CD1c-positive myeloid dendritic cell (primary cell): Measurements from ENCODE around the gene CHN2.
A peak's percentile ranks its signal among the peaks of the same experiment; 100 is the strongest.

Source experiments
- DNase-seq: peaks from one replicate; pipeline ENCODE4 v3.0.0-alpha.2; 2016; ENCODE audit errors: extremely low spot score

Gene CHN2

DNA sequence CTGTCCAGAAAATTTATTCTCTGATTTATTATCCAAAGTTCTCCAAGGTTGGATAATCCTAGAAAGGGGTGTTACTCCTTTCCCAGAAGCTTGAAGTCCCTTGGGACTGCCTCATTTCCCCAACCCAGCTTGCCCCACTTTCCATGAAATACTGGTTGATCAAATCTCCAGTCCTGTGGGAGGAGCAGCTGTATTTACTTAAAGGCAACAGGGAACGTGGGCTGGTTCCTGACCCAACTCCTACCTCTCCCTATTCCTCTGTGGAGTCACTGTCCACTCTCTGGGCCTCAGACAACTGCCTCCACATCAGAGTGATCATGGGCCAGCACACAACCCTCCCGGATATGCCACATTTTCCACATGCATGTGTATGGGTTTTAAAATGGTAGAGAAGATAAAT, 202.8 kb downstream of the CHN2 start:
- DNase-seq: no peak

DNA sequence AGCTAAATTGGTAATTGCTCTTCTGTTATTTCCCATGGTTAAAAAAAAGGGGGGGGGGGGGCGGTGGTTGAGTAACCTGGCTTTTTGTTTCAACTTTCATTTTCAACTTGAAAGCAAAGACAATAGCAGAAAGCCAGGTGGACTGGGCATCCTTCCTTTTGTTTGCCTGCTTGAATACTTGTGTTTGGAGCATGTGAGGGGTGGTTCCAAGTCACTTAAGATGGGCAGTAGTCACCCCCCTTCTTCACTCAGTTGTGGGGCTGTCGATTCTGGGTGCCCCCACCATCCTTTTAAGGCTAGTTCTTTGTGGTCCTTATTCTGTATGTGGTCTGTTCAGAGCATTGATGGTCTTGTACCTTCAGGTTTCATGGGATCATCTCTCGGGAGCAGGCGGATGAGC, 203.4 kb downstream of the CHN2 start:
- DNase-seq: no peak

- no peak for DNase-seq
These were observed 205.9 kb downstream of the CHN2 start for GRCh38 chr7:29400437-29400836.

DNA sequence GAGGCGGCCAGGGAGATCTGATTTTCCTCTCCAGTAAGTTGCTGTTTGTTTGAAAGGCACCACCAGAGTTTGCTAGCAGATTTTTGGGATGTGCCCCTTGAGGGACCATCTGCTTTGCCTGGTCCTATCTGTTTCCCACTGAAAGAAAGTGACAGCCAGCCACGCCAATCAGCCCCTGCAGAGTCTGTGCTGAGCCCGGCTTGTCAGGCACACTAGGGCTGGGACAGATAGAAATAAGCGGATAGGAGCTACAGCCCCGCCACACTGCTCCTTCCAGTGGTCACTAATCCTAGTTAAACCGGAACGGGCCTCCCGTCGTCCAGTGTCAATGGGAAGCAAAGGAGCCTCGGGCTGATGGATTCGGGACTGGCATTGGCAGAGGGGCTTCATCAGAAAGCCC, 207.2 kb downstream of the CHN2 start:
- DNase-seq: no peak

GRCh38 chr7:29405891-29406290, 211.3 kb downstream of the CHN2 start:
- DNase-seq: no peak

- no peak for DNase-seq
These were observed 211.8 kb downstream of the CHN2 start for GRCh38 chr7:29406366-29406765.

DNA sequence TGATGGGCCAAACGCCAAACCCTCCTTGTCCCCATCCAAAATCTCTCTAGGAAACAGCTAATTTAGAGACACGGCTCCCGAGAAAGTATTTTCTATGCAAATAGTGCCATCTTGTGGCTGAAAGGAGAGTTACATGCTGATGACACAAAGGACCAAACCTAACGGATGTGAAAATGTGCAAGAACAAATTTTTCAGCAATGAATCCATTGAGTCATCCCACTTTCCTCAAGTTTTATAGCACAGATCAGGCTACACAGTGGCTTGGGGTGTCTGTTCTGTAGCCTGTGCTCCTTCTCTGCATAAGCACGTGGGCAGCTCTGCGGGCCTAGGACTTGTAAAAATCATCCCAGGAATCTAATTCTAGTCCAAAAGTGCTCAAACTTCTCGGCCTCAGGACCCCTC, 214.3 kb downstream of the CHN2 start:
- peak; percentile 80 for DNase-seq

- DNase-seq: no peak
These were observed 216.4 kb downstream of the CHN2 start for GRCh38 chr7:29410996-29411395.

DNA sequence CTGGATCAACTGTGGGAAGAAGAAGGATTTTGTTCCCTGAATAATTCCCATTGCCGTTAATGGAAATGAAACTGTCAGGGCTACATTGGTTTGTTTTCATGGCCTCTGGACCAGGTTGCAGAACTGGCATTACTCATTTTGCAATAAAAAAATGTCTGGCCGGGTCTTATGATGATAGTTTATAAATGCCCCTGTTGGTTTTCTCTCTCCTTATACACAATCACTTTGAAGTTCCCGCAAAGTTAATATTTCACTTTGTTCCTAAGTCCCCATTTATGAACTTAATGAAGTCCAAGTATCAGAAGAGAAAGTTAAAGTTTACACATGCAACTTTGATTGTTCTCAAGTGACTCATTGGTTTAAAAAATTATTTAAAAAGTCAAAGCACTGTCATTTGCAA, 218.3 kb downstream of the CHN2 start:
- no peak for DNase-seq

- no peak for DNase-seq
These were observed 219.1 kb downstream of the CHN2 start for GRCh38 chr7:29413626-29414136.

- DNase-seq: no peak
These were observed 219.6 kb downstream of the CHN2 start for GRCh38 chr7:29414216-29414615.

DNA sequence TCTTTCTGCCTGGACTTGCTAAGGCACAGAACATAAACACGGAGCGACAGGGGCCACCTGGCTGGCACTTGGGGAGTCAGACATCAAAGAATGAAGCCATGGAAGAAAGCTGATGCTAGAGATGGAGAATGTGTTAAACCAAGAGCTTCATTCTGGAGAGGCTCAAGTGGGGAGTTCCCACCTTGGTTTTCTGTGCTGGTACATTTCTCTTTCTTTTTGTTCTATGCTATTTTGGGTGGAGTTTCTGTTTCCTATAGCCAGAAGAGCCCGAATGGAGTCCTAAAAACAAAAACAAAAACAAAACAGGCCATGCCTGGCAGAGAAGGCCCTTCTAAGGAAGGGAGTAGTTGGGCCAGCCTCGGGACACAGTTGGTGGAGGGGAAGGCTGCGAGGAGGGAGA, 220.6 kb downstream of the CHN2 start:
- no peak for DNase-seq

DNA sequence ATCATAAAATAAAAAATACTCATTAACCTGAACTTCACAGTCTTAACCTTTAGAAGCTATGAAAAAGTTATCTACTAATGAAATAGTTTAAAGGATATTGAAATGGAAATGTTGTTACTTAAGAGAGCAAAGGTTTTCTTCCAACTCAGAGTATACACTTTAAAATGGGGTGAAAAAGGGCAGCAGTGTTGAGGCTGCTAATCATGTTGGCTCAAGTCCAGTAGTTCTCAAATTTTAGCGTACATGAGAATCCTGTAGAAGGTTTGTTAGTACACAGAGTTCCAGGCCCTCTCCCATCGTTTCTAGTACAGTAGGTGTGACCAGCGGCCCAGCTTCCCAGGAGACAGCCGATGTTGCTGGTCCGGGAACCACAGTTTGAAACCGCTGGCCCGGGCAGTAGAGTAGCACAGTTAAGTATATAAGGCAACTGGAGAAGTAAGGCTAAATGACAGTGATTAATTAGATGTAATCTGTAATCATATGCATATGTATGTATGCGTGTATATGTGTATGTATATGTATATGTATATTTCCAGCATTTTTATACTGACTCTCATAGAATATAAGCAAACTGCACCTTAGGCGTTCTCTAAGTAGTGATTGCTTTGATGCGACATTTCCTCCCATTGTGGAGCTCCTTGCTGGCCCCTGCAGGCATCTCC, 221.8 kb downstream of the CHN2 start:
- DNase-seq: no peak

DNA sequence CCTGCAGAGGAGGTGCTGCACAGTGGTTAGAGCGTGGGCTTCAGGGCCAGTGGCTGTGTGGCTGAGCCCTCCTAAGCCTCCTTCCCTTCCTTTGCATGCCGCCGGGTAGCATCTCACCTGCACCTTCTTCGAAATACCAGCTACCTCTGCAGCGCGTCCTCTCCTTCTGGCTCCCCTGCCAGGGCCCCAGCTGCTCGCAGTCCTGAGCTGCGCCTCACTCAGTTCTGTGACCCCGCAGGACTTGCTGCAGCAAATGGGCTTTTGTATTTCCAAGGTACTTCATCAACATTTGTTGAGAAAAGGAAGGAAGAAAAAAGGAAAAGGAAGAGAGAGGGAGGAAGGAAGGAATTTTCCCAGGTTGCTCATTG, 222.3 kb downstream of the CHN2 start:
- DNase-seq: no peak

GRCh38 chr7:29418056-29418455, 223.5 kb downstream of the CHN2 start:
- no peak for DNase-seq

DNA sequence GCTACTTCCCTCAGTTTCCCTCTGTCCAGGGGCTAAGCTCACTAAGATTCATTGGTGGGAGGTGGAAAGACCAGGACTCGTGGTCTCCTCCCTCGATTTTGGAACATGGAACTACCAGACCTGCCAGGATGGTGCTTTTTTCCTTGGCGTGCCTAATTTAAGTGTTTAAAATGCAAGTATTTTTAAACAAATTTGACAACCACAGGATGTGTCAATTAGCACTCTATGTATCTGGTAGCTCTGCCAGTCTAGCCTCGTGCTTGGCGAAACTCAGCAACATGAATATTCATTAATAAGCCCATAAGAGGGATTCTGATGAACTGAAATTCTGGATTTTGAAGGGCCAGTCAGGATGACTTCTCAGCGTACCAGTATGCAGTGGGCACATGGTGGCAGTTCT, 224.1 kb downstream of the CHN2 start:
- no peak for DNase-seq

DNA sequence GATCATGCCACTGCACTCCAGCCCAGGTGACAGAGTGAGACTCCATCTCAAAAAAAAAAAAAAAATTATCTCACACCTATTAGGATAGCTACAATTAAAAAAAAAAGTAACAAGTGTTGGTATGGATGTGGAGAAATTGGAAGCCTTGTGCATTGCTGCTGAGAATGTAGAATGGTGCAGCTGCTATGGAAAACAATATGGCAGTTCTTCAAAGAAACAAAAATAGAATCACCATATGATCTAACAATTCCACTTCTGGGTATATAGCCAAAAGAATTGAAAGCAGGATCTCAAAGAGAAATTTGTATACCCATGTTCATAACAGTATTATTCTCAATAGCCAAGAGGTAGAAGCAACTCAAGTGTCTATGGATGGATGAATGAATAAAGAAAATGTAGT, 225.4 kb downstream of the CHN2 start:
- no peak for DNase-seq

DNA sequence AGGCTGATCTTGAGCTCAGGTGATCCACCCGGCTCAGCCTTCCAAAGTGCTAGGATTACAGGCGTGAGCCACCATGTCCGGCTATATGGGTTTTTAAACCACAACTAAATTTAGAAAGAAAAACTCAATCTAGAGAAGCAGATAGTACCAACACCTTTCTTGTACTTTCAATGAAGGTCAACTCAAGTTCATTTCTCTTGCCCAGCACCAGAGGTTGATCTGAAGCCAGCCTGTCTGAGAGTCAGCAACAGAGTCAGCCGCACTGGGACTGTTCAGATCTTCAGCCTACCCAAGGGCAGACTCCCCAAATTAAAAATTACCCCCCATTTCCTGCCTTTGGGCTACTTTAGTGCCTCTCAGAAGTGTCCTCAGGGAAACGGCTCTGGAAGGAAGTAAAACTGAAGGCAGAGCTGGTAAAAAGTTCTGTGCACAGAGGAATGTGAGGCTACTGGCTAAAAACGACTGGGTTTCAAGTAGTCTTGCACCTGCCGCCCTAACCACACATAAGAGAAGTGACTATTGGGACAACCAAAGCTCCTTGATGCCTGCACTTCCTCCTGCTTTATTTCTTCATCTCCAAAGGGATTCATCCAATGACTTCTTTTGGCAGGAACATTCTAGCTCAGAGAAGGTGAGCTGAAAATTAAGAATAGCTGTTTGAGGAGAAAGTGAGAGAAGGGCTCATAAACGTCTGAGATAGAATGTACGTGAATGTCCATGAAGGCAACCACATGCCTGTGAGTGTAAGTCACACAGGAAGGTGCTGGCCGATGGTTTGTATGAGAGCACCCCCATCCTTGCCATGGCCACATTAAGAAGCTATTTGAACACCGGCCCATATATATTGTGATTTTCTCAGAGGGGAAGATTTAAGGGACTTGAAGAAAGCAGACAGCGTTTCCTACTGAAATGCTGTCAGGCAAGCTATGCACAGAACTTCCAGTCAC, 226.7 kb downstream of the CHN2 start:
- no peak for DNase-seq

GRCh38 chr7:29422829-29423228, 228.3 kb downstream of the CHN2 start:
- no peak for DNase-seq

DNA sequence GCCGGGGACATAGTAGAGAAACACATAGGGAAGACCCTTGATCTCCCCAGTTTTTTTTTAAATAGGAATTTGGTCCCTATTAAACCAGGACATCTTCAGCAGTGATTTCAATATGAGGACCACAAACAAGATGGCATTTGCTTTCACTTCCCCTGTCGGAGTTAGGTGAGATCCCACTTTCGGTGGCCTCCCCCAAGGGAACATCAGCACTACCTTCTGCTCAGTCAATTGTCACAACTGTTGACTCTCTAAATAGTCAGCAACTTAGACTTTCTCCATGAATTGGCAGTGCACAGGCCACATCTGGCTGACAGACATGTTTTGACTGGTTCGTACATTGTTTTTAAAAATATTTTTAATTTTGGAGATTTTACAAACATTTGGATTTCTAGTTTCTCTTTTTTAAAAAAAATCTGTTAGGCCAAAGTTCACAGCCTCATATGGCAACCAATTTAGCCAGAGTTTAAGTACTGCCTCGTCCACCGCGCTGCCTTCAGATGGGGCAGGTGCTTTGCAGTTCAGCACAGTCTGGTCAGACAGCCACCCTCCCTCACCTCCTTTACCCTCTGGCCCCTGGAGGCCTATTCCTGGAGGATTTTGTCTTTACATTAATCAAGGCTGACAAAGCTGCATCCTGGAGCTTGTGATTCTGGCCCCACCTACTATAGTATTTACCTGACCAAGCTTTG, 229.9 kb downstream of the CHN2 start:
- no peak for DNase-seq

DNA sequence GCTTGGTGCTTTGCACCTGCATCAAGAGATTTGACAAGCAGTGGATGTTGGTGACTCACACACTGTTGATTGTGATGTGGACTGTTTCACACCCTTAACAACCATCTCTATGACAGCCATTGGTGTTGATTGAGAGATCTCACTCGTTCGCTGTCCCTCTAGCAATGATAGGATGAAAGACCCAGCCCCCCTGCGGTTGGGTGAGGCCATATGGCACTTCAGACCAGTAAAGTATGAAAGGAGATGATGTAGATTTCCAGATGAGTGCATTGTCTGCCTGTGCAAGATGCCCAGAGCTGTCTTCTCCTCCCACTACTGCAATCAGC, 230.4 kb downstream of the CHN2 start:
- no peak for DNase-seq

DNA sequence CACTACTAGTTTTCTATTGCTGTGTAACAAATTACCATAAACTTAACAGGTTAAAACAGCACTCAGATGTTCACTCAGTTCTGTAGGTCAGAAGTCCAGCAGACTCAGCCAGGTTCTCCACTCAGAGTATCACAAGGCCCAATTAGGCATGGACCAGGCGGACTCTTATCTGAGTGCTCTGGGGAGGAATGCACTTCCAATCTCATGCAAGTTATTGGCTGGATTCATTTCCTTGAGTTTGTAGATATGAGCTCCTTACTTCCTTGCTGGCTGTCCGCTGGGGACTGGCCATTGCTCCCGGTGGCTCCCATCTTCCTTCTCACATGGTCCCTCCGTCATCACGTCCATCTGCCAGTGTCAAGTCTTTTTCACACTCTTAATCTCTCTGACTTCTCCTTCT, 232.0 kb downstream of the CHN2 start:
- DNase-seq: no peak

DNA sequence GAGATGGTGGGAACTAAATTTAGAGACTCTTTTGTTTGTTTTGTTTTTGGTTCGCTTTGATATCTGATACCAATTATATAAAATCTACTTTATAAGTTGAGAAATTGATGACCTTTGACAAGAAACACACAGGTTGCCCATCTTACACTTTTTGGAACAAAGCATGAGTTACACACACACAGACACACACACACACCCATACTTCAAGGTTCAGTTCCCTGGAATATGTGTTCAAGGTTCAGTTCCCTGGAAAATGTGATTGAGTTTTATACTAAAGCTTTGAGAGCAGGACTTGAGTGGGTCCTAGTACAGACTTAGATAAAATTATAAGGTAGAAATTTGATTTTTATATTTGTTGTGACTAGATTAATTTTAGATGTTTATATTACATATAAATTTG, 234.8 kb downstream of the CHN2 start:
- DNase-seq: no peak
